H1 (cell line): ENCODE results near the gene FARS2. TPM values are rescaled to one million over a fixed set of nuclear protein-coding genes. Genes with fewer than 3 reads are reported as not detected.

Experiments used
- CTCF ChIA-PET: fragments of 300-600 bp; sonication (Branson Sonifier 250); formaldehyde crosslinking; loops from one replicate; lab custom pipeline; 2021; ENCODE audit not compliant: partially characterized antibody; lab: Charles Lee
- POLR2A ChIA-PET: fragments of 300-600 bp; sonication (Branson Sonifier 250); formaldehyde crosslinking; loops from one replicate; lab custom pipeline; 2021; ENCODE audit warnings: inconsistent platforms; ENCODE audit not compliant: partially characterized antibody; lab: Charles Lee
- DNase-seq, 2 experiments: peaks; one replicate each; pipeline versions ENCODE4 v3.0.0 to v3.0.0-alpha.2; 2010 to 2022; ENCODE audit warnings: low spot score in 2 of 2, low read depth in 1 of 2, mixed read lengths in 1 of 2
- FAIRE-seq: peaks from 2 replicates; lab custom pipeline; 2011; peaks lifted over from hg19 to GRCh38; lab: Jason Lieb, UNC
- H2AFZ ChIP-seq: 2 replicates; pipeline ENCODE4 v1.8.1; 2012; ENCODE audit warnings: low read length, inconsistent platforms
- H2AK5ac ChIP-seq: 2 replicates; pipeline ENCODE4 v1.6.1; 2013; ENCODE audit warnings: low read depth, low read length
- H2BK120ac ChIP-seq: replicated peaks from 2 replicates; pipeline ENCODE3; 2013; ENCODE audit warnings: low read depth, low read length, inconsistent platforms
- H2BK12ac ChIP-seq: 2 replicates; pipeline ENCODE4 v1.6.1; 2013; ENCODE audit warnings: low read depth, low read length
- H2BK15ac ChIP-seq: 2 replicates; pipeline ENCODE4 v1.6.1; 2013; ENCODE audit warnings: low read length
- H2BK20ac ChIP-seq: 2 replicates; pipeline ENCODE4 v1.6.1; 2013; ENCODE audit warnings: low read length
- H2BK5ac ChIP-seq: 2 replicates; pipeline ENCODE4 v1.6.1; 2013; ENCODE audit warnings: low read depth, low read length
- H3K14ac ChIP-seq: 2 replicates; pipeline ENCODE4 v1.6.1; 2013; ENCODE audit warnings: inconsistent platforms; ENCODE audit not compliant: insufficient read length
- H3K18ac ChIP-seq: 2 replicates; pipeline ENCODE4 v1.6.1; 2013; ENCODE audit warnings: low read length; ENCODE audit errors: extremely low read depth
- H3K23ac ChIP-seq: 2 replicates; pipeline ENCODE4 v1.6.1; 2013; ENCODE audit warnings: inconsistent platforms; ENCODE audit not compliant: insufficient read length
- H3K23me2 ChIP-seq: 2 replicates; pipeline ENCODE4 v1.6.1; 2013; ENCODE audit warnings: low read depth, low read length
- H3K27ac ChIP-seq: 2 replicates; pipeline ENCODE4 v1.6.1; 2011; ENCODE audit warnings: low read depth, low read length, inconsistent platforms
- H3K27me3 ChIP-seq, 4 experiments: replicated peaks in 1 of 4; 1 replicate in 1 of 4; 2 replicates in 3 of 4; pipeline versions ENCODE4 v1.6.1 to v1.8.1; 2011 to 2013; ENCODE audit warnings: low read length in 3 of 4, mild to moderate bottlenecking in 3 of 4, inconsistent platforms in 2 of 4, mixed read lengths in 2 of 4, moderate library complexity in 1 of 4; ENCODE audit not compliant: control insufficient read depth in 3 of 4, insufficient read depth in 3 of 4; ENCODE audit errors: extremely low read depth in 1 of 4
- H3K36me3 ChIP-seq, 4 experiments: 2 replicates each; pipeline versions ENCODE4 v1.6.1 to v1.8.1; 2011 to 2013; ENCODE audit warnings: mild to moderate bottlenecking in 4 of 4, low read length in 3 of 4, moderate library complexity in 2 of 4, control low read depth in 1 of 4, inconsistent platforms in 1 of 4; ENCODE audit not compliant: insufficient read depth in 4 of 4, control insufficient read depth in 2 of 4
- H3K4ac ChIP-seq: replicated peaks from 2 replicates; pipeline ENCODE3; 2013; ENCODE audit warnings: low read length, low read depth, mixed read lengths, inconsistent platforms; ENCODE audit not compliant: insufficient read length
- H3K4me1 ChIP-seq, 4 experiments: replicated peaks in 1 of 4; 1 replicate in 1 of 4; 2 replicates in 3 of 4; pipeline versions ENCODE4 v1.6.1 to v1.8.1; 2011 to 2013; ENCODE audit warnings: low read length in 3 of 4, inconsistent platforms in 2 of 4, mixed read lengths in 1 of 4; ENCODE audit not compliant: insufficient read depth in 4 of 4, control insufficient read depth in 3 of 4
- H3K4me2 ChIP-seq, 2 experiments: 2 replicates each; pipeline versions ENCODE4 v1.6.1 to v1.8.1; 2011 to 2013; ENCODE audit warnings: low read depth in 2 of 2, low read length in 2 of 2, control low read depth in 1 of 2, inconsistent platforms in 1 of 2, mild to moderate bottlenecking in 1 of 2; ENCODE audit not compliant: insufficient read depth in 1 of 2
- H3K4me3 ChIP-seq, 4 experiments: fragments of 200-600, 300-600 bp in 1 of 4; sonication (generic), shearing (Covaris generic), sonication (Bioruptor Twin) in 1 of 4; 2 replicates each; pipeline versions ENCODE4 v1.5.1 to v1.8.1; 2011 to 2016; ENCODE audit warnings: low read length in 4 of 4, low read depth in 3 of 4, control low read depth in 2 of 4, inconsistent platforms in 2 of 4, mild to moderate bottlenecking in 2 of 4, mixed read lengths in 1 of 4, moderate library complexity in 1 of 4; ENCODE audit not compliant: insufficient read depth in 2 of 4; ENCODE audit errors: extremely low read depth in 1 of 4
- H3K56ac ChIP-seq: replicated peaks from 2 replicates; pipeline ENCODE3; 2013; ENCODE audit warnings: low read depth, mild to moderate bottlenecking, mixed read lengths, low read length, inconsistent platforms; ENCODE audit not compliant: insufficient read length
- H3K79me1 ChIP-seq: 2 replicates; pipeline ENCODE4 v1.6.1; 2013; ENCODE audit warnings: low read depth, low read length, control low read depth
- H3K79me2 ChIP-seq, 2 experiments: 2 replicates each; pipeline versions ENCODE4 v1.6.1 to v1.8.1; 2012 to 2013; ENCODE audit warnings: low read length in 2 of 2, mild to moderate bottlenecking in 2 of 2, inconsistent platforms in 1 of 2; ENCODE audit not compliant: insufficient read depth in 2 of 2, control insufficient read depth in 1 of 2
- H3K9ac ChIP-seq, 4 experiments: replicated peaks in 1 of 4; 1 replicate in 1 of 4; 2 replicates in 3 of 4; pipeline versions ENCODE4 v1.6.1 to v1.8.1; 2011 to 2013; ENCODE audit warnings: low read depth in 3 of 4, low read length in 3 of 4, control low read depth in 2 of 4, mild to moderate bottlenecking in 2 of 4, moderate library complexity in 2 of 4, inconsistent platforms in 1 of 4; ENCODE audit errors: extremely low read depth in 1 of 4
- H3K9me3 ChIP-seq, 2 experiments: 2 replicates each; pipeline versions ENCODE4 v1.6.1 to v1.8.1; 2012 to 2013; ENCODE audit warnings: mild to moderate bottlenecking in 2 of 2, moderate library complexity in 2 of 2, control low read depth in 1 of 2, inconsistent platforms in 1 of 2, low read depth in 1 of 2, low read length in 1 of 2, mixed read lengths in 1 of 2; ENCODE audit not compliant: insufficient read depth in 2 of 2
- H4K20me1 ChIP-seq, 2 experiments: replicated peaks in 1 of 2; 2 replicates each; pipeline versions ENCODE3 to v1.8.1; 2011 to 2013; ENCODE audit warnings: inconsistent platforms in 2 of 2, low read length in 2 of 2, mild to moderate bottlenecking in 1 of 2; ENCODE audit not compliant: insufficient read depth in 2 of 2, control insufficient read depth in 1 of 2
- H4K5ac ChIP-seq: 2 replicates; pipeline ENCODE4 v1.6.1; 2013; ENCODE audit warnings: low read length, low read depth, mixed read lengths, inconsistent platforms; ENCODE audit not compliant: insufficient read length
- H4K8ac ChIP-seq: 2 replicates; pipeline ENCODE4 v1.8.0; 2013; ENCODE audit warnings: mild to moderate bottlenecking, moderate library complexity, low read length, inconsistent platforms; ENCODE audit not compliant: insufficient read depth; ENCODE audit errors: extremely low read depth
- H4K91ac ChIP-seq: replicated peaks from 2 replicates; pipeline ENCODE3; 2013; ENCODE audit warnings: low read length, mixed read lengths, inconsistent platforms; ENCODE audit not compliant: insufficient read length
- CBX8 ChIP-seq: fragments of 300-800, 300-1000 bp; sonication (generic); IDR thresholded peaks from 2 replicates; pipeline ENCODE4 v1.7.1; 2016; ENCODE audit warnings: low read depth, low read length, borderline replicate concordance
- CHD2 ChIP-seq: IDR thresholded peaks from 2 replicates; pipeline ENCODE4 v1.6.1; 2012; ENCODE audit warnings: low read length, improper control_type of control experiment
- EZH2 ChIP-seq: fragments of 200-600 bp; sonication (generic); IDR thresholded peaks from 2 replicates; pipeline ENCODE4 v1.7.1; 2012; ENCODE audit warnings: low read depth, mild to moderate bottlenecking, moderate library complexity, low read length, inconsistent platforms; ENCODE audit not compliant: severe bottlenecking
- HDAC2 ChIP-seq, 2 experiments: fragments of 300-600 bp in 1 of 2; sonication (generic) in 1 of 2; IDR thresholded peaks; 2 replicates each; pipeline ENCODE4 v1.6.1; 2011 to 2012; ENCODE audit warnings: low read depth in 2 of 2, low read length in 2 of 2, mild to moderate bottlenecking in 2 of 2, moderate library complexity in 2 of 2, borderline replicate concordance in 1 of 2, inconsistent platforms in 1 of 2
- POLR2A ChIP-seq, 2 experiments: IDR thresholded peaks; 1 replicate in 1 of 2; 2 replicates in 1 of 2; pipeline ENCODE4 v1.6.1; 2011; ENCODE audit warnings: low read depth in 2 of 2, low read length in 2 of 2, mild to moderate bottlenecking in 2 of 2; ENCODE audit errors: control extremely low read depth in 1 of 2
- POU5F1 ChIP-seq: IDR thresholded peaks from 2 replicates; pipeline ENCODE4 v1.6.1; 2011; ENCODE audit warnings: low read depth, mild to moderate bottlenecking, low read length, moderate library complexity
- SIX5 ChIP-seq: IDR thresholded peaks from 2 replicates; pipeline ENCODE4 v1.6.1; 2011; ENCODE audit warnings: mild to moderate bottlenecking, low read depth, low read length
- SP4 ChIP-seq: IDR thresholded peaks from 2 replicates; pipeline ENCODE4 v1.6.1; 2012; ENCODE audit warnings: low read length, inconsistent platforms
- USF2 ChIP-seq: IDR thresholded peaks from 2 replicates; pipeline ENCODE4 v1.6.1; 2011; ENCODE audit warnings: low read length, improper control_type of control experiment
- WGBS, 2 experiments: shearing (Covaris generic) in 1 of 2; methylation state at CpG; one replicate each; pipeline versions ENCODE4 v1.1.6 to v1.1.7; 2013 to 2015; ENCODE audit warnings: low lambda C conversion rate in 2 of 2, mixed read lengths in 2 of 2, inconsistent platforms in 1 of 2, low coverage in 1 of 2, missing lambda C conversion rate in 1 of 2; ENCODE audit not compliant: insufficient replicate concordance in 2 of 2, insufficient coverage in 1 of 2, insufficient read length in 1 of 2; ENCODE audit errors: extremely low coverage in 1 of 2, missing lambda C conversion rate in 1 of 2; 5-methylcytosine and 5-hydroxymethylcytosine counted together
- polyA plus RNA-seq, 7 experiments: library from polyadenylated mRNA; depleted of rRNA in 3 of 7; stranded (reverse) in 5 of 7; unstranded in 2 of 7; fragments of >200 nt in 5 of 7; fragments of 200-250 nt in 2 of 7; gene quantifications; 1 replicate in 5 of 7; 2 replicates in 1 of 7; 4 replicates in 1 of 7; pipeline versions ENCODE4 v1.2.1 to v1.2.3, GENCODE V29; 2011 to 2013; ENCODE audit warnings: missing spikeins in 2 of 7, mixed read lengths in 2 of 7
- total RNA-seq: library from RNA; stranded (reverse); fragmentation: NEBNext Ultra II Directional; extraction: Animal tissue kit (Norgen Biotek cat#: 25700); gene quantifications from 2 replicates; pipeline ENCODE4 v1.2.1, GENCODE V29; 2021
- TF ChIP-seq, protein P1 (sequence below), 3 experiments: IDR thresholded peaks; 1 replicate in 2 of 3; 2 replicates in 1 of 3; pipeline versions ENCODE4 v1.5.1 to v1.6.1; 2011; ENCODE audit warnings: low read length in 3 of 3, mild to moderate bottlenecking in 3 of 3, inconsistent platforms in 2 of 3, low read depth in 1 of 3, moderate library complexity in 1 of 3; ENCODE audit not compliant: insufficient read depth in 1 of 3; ENCODE audit errors: control extremely low read depth in 1 of 3

Gene FARS2
- total and polyA plus RNA-seq, 2 of the 8 experiments (the other 6 are each of a cell fraction or from before 2014, with no cell fraction given): 11.7 to 14.4 TPM

DNA sequence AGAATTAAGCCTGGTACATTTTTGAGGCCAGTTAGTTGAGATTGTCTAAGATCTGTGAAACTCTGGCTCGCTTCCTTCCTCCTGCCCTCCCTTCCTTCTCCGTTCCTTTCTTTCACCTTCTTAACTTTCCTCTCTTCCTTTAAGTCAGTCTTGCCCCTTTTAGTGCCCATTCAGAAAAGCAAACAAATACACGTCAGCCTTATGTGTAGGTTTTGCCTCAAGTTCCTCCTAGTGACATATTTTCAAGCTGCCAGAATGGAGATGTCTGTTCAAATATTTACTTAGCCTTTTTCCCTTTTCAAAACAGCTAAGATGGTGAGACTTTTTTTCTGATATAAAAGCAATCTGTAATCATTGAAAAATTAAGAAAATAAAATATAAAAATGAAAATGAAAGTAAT is 178.4 kb downstream of the FARS2 start:
- Histone ChIP-seq H3K27ac (no peak overlapping the region), H3K23ac (no peak overlapping the region), H2BK5ac (peak overlapping the region; percentile 73; the same call in 1 of the 2 replicates), H3K79me2 (no peaks in the 10 kb centered on the region), H3K9me3 (no peaks in the 10 kb centered on the region), H4K5ac (no peak overlapping the region), H3K18ac (0 out of 2 replicates have a peak overlapping the region, but pooled peaks have one; percentile 19), H2AFZ (no peak overlapping the region), H3K4me1 (peaks cover 2 to 11% (median 7%) of the 10 kb centered on the region in 4 experiments; a peak in 5 of 7 replicates), H3K9ac (no peak overlapping the region; a peak in 1 of 7 replicates), H2AK5ac (peak overlapping the region; percentile 44; the same call in 1 of the 2 replicates), H2BK12ac (peak overlapping the region; percentile 75), H3K4ac (no peak overlapping the region), H4K91ac (no peak overlapping the region), H2BK15ac (no peak overlapping the region), H3K36me3 (no peaks in the 10 kb centered on the region), H4K20me1 (no peaks in the 10 kb centered on the region), H3K56ac (no peak overlapping the region), H3K4me3 (no peak overlapping the region), H2BK20ac (no peak overlapping the region), H3K4me2 (peak overlapping the region; percentile 68 to 82; a peak in 3 of 4 replicates), H4K8ac (no peak overlapping the region), H3K79me1 (no peaks in the 10 kb centered on the region), H3K14ac (no peak overlapping the region), H2BK120ac (peak overlapping the region; percentile 84), H3K27me3 (no peaks in the 10 kb centered on the region), H3K23me2 (0 out of 2 replicates have a peak, but pooled peaks cover 2% of the 10 kb centered on the region)
- ChIA-PET POLR2A (no interaction called here), CTCF (no interaction called here)
- WGBS, 2 experiments: 69% methylated on average over 3 of the region's 3 CpGs; no CpG with 5 or more reads in 1 of the 2 experiments
- no peak for TF ChIP-seq POLR2A (IDR thresholded peaks at IDR 0.05; ENCODE audit: control extremely low read depth in 1 of 2, low read depth in 2 of 2, low read length in 2 of 2)
- TF ChIP-seq USF2: no peak
- no peak for TF ChIP-seq POU5F1
- TF ChIP-seq SP4: no peak
- TF ChIP-seq CHD2: no peak
- TF ChIP-seq SIX5: no peak
- no peak for TF ChIP-seq CBX8
- no peak for TF ChIP-seq HDAC2 (IDR thresholded peaks at IDR 0.05; ENCODE audit: borderline replicate concordance in 1 of 2, low read depth in 2 of 2, low read length in 2 of 2)
- TF ChIP-seq, protein P1, sequence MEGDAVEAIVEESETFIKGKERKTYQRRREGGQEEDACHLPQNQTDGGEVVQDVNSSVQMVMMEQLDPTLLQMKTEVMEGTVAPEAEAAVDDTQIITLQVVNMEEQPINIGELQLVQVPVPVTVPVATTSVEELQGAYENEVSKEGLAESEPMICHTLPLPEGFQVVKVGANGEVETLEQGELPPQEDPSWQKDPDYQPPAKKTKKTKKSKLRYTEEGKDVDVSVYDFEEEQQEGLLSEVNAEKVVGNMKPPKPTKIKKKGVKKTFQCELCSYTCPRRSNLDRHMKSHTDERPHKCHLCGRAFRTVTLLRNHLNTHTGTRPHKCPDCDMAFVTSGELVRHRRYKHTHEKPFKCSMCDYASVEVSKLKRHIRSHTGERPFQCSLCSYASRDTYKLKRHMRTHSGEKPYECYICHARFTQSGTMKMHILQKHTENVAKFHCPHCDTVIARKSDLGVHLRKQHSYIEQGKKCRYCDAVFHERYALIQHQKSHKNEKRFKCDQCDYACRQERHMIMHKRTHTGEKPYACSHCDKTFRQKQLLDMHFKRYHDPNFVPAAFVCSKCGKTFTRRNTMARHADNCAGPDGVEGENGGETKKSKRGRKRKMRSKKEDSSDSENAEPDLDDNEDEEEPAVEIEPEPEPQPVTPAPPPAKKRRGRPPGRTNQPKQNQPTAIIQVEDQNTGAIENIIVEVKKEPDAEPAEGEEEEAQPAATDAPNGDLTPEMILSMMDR (IDR thresholded peaks at IDR 0.05; ENCODE audit: control extremely low read depth in 1 of 3, insufficient read depth in 1 of 3, low read depth in 1 of 3, low read length in 3 of 3): no peak
- TF ChIP-seq EZH2: no peak
- DNase-seq: no peak
- FAIRE-seq: no peak
